Left kidney (tissue), 2 donors: ENCODE measurements around the gene MTFR1L. TPM values are rescaled to one million over a fixed set of nuclear protein-coding genes. Genes with fewer than 3 reads are reported as not detected.
"Not testable (repeated sequence)": the region's sequence is repeated elsewhere in the genome, so short reads cannot be mapped to it uniquely, and the experiment has no call there.

Experiments used
- DNase-seq: peaks from one replicate; pipeline ENCODE4 v3.0.0-alpha.2; 2013
- polyA plus RNA-seq: library from polyadenylated mRNA; unstranded; fragments of 120-200 nt; gene quantifications from one replicate; pipeline ENCODE4 v1.2.1, GENCODE V29; 2013; ENCODE audit not compliant: insufficient read length

The MTFR1L gene
- polyA plus RNA-seq, 1 donor = 98.5 TPM

GRCh38 chr1:25821112-25821476 is 1.3 kb downstream of the MTFR1L start:
- no peak for DNase-seq

GRCh38 chr1:25821630-25822091 is 1.9 kb downstream of the MTFR1L start:
- no peak for DNase-seq

- DNase-seq = no peak
These were observed 5.9 kb downstream of the MTFR1L start for GRCh38 chr1:25825605-25826004.

- DNase-seq = no peak
These were observed 6.8 kb downstream of the MTFR1L start for GRCh38 chr1:25826571-25826970.

GRCh38 chr1:25828491-25828890 is 8.7 kb downstream of the MTFR1L start:
- no peak for DNase-seq

GRCh38 chr1:25829046-25829445 is 9.3 kb downstream of the MTFR1L start:
- DNase-seq = no peak

GRCh38 chr1:25831569-25832196 is 11.9 kb downstream of the MTFR1L start:
- DNase-seq = no peak

- no peak for DNase-seq
These were observed 12.7 kb downstream of the MTFR1L start for GRCh38 chr1:25832336-25833037.

GRCh38 chr1:25833158-25833557 is 13.4 kb downstream of the MTFR1L start:
- DNase-seq = no peak

- DNase-seq = no peak
These were observed 15.1 kb downstream of the MTFR1L start for GRCh38 chr1:25834894-25835293.

GRCh38 chr1:25836695-25837094 is 16.9 kb downstream of the MTFR1L start:
- no peak for DNase-seq

GRCh38 chr1:25837262-25837875 is 17.6 kb downstream of the MTFR1L start:
- no peak for DNase-seq

- not testable (repeated sequence) for DNase-seq
These were observed 20.1 kb downstream of the MTFR1L start for GRCh38 chr1:25839808-25840207.

- DNase-seq = no peak
These were observed 23.7 kb downstream of the MTFR1L start for GRCh38 chr1:25843483-25843882.

GRCh38 chr1:25844536-25845337 is 25.0 kb downstream of the MTFR1L start:
- DNase-seq = no peak

GRCh38 chr1:25845664-25846063 is 25.9 kb downstream of the MTFR1L start:
- DNase-seq = no peak

- DNase-seq = no peak
These were observed 28.2 kb downstream of the MTFR1L start for GRCh38 chr1:25847929-25848328.

- no peak for DNase-seq
These were observed 28.8 kb downstream of the MTFR1L start for GRCh38 chr1:25848531-25848930.

GRCh38 chr1:25854554-25854953 is 34.8 kb downstream of the MTFR1L start:
- no peak for DNase-seq

- DNase-seq = no peak
These were observed 37.1 kb downstream of the MTFR1L start for GRCh38 chr1:25856856-25857255.

GRCh38 chr1:25858494-25858893 is 38.7 kb downstream of the MTFR1L start:
- DNase-seq = no peak

- DNase-seq = peak; percentile 86
These were observed 39.4 kb downstream of the MTFR1L start, which contains the start of gene AUNIP for GRCh38 chr1:25858906-25859789. AUNIP (minus strand) TSS chr1:25859457; CDS start chr1:25859357, 100 bp downstream.
